ENCODE measurements around the gene PELO.

Gene PELO

GRCh38 chr5:52777186-52777585 lies 10.5 kb upstream of the PELO start:
- no peak for TF ChIP-seq JUND (IDR thresholded peaks at IDR 0.05; ENCODE audit: low read depth)
- DNase-seq (ENCODE audit: low read depth in 1 of 2, low spot score in 1 of 2), result no peak
- in situ Hi-C loops (cut with HindIII; ENCODE audit: low pct_unique_long_range_greater_than_20kb, low sequenced_read_pairs), result no loop called here

DNA sequence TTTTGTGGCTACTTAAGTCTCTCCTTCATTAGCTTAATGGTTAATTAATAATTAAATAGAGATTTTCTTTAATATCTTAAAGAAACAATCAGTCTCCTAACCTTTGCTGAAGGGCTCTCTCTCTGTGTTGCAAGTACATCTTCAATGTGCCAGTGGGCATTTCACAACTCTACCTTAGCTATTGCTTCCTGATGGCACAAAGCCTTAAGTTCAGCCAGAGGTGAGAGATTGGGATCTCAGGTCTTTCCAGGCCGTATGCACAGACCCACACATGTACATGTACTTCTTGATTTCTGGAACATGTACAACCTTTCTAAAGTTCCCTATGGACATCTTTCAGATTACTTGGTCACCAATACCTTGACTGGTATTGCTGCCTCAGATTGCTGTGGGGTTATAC lies 8.9 kb upstream of the PELO start:
- no peak for TF ChIP-seq JUND (IDR thresholded peaks at IDR 0.05; ENCODE audit: low read depth)
- peak in 1 of 2 experiments; percentile 34 for DNase-seq (ENCODE audit: low read depth in 1 of 2, low spot score in 1 of 2)
- in situ Hi-C loops (cut with HindIII; ENCODE audit: low pct_unique_long_range_greater_than_20kb, low sequenced_read_pairs), result no loop called here

- no peak for DNase-seq (ENCODE audit: low read depth in 1 of 2, low spot score in 1 of 2)
- TF ChIP-seq JUND (IDR thresholded peaks at IDR 0.05; ENCODE audit: low read depth), result no peak
- in situ Hi-C loops (cut with HindIII; ENCODE audit: low pct_unique_long_range_greater_than_20kb, low sequenced_read_pairs), result no loop called here
These were observed 8.5 kb upstream of the PELO start for GRCh38 chr5:52779213-52779612.

GRCh38 chr5:52783226-52783959 lies 4.3 kb upstream of the PELO start:
- in situ Hi-C loops (cut with HindIII; ENCODE audit: low pct_unique_long_range_greater_than_20kb, low sequenced_read_pairs), result no loop called here

GRCh38 chr5:52784737-52785136 lies 3.0 kb upstream of the PELO start:
- no peak for DNase-seq (ENCODE audit: low read depth in 1 of 2, low spot score in 1 of 2)
- no peak for TF ChIP-seq JUND (IDR thresholded peaks at IDR 0.05; ENCODE audit: low read depth)
- in situ Hi-C loops (cut with HindIII; ENCODE audit: low pct_unique_long_range_greater_than_20kb, low sequenced_read_pairs), result no loop called here

More at GRCh38 chr5:52783226-52783959, 4.3 kb upstream of the PELO start:
- DNase-seq (ENCODE audit: low read depth in 1 of 2, low spot score in 1 of 2), result no peak
- no peak for TF ChIP-seq JUND (IDR thresholded peaks at IDR 0.05; ENCODE audit: low read depth)

DNA sequence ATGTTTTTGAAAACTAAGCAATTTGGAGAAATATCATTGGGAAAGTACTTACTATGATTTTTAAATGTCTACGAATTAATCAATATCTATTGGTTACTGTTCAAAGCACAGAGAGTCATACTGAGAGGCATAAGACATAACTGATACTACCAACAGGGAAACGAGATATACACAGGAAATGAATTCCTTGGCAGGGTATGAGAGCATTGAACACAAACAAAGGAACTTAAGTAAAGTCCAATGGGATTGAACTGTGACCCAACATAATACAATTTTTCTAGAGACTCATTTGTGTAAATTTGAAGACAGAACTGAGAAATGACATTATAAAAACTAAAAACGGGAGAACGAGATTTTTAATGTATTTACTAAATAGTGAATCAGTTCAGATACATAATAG lies 1.3 kb upstream of the PELO start:
- no peak for TF ChIP-seq JUND (IDR thresholded peaks at IDR 0.05; ENCODE audit: low read depth)
- in situ Hi-C loops (cut with HindIII; ENCODE audit: low pct_unique_long_range_greater_than_20kb, low sequenced_read_pairs), result no loop called here
- no peak for DNase-seq (ENCODE audit: low read depth in 1 of 2, low spot score in 1 of 2)

DNA sequence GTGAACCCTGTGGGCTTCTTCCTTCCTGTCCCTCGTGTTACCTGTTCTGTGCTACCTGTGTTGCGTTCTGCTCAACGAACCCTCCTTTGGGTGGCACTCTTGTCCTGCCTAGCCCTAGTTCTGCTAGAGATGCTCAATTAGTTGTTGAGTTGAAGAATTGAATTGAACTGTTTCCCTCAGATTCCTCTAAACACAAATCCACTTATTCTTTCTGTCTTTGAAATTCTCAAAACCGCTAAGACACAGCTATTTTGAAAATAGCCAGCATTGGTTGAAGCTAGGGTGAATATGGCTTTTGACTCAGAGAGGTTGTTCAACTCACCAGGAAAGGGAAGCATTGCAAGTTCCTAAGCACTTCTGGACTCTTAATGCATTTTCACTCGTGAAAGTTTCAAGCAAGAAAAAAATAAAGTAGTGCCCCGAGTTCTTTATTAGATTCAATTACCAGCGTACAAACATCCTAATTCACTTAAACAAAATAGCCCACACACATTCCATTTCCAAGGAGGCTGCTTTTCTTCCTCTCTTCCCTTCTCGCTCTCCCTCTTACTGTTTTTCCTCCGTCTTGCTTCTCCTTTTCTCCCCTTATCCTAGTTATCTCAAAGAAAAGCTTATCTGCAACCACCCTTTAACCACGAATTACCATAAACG lies 642 bp upstream of the PELO start:
- in situ Hi-C loops (cut with HindIII; ENCODE audit: low pct_unique_long_range_greater_than_20kb, low sequenced_read_pairs), result no loop called here
- TF ChIP-seq JUND (IDR thresholded peaks at IDR 0.05; ENCODE audit: low read depth), result no peak
- peak; percentile 39 to 82 for DNase-seq (ENCODE audit: low read depth in 1 of 2, low spot score in 1 of 2)

- TF ChIP-seq JUND (IDR thresholded peaks at IDR 0.05; ENCODE audit: low read depth), result no peak
- in situ Hi-C loops (cut with HindIII; ENCODE audit: low pct_unique_long_range_greater_than_20kb, low sequenced_read_pairs), result no loop called here
- DNase-seq (ENCODE audit: low read depth in 1 of 2, low spot score in 1 of 2), result no peak
These were observed 747 bp downstream of the PELO start for GRCh38 chr5:52788505-52788821.

DNA sequence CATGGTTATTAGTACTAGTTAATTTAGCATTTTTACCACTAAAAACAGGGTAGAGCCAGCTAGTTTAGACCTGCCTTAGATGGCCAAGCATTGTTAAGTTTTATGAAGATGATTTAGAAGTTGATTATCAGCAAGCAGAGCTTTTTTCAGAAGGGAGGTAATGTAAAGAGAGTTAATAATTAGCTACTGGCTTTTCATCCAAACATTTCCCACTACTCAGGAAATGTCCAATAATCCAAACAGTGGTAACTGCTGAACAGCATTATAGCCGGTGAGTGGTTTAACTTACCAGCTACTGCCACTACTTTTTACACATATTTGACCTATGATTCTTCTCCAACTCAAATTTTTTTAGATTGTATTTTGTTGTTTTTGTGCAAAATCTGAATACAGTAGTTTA lies 1.7 kb downstream of the PELO start:
- TF ChIP-seq JUND (IDR thresholded peaks at IDR 0.05; ENCODE audit: low read depth), result no peak
- in situ Hi-C loops (cut with HindIII; ENCODE audit: low pct_unique_long_range_greater_than_20kb, low sequenced_read_pairs), result no loop called here
- no peak for DNase-seq (ENCODE audit: low read depth in 1 of 2, low spot score in 1 of 2)

DNA sequence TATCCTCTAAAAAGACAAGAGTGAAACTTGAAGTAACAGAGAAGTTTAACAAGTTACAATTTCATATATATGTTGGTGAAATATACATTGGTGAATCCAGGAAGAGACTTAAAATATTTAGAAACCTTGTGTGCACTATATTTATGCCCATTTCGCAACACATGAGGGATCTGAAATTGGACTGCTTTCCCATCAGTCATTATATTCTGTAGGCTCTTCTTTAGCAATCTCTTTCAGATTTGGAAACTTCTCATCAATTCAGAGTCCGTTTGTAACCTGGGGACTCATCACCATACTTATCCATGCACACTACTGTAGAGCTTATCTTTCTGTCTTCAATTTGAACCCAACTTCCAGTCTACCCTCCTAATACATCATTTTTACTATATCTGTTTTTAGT lies 2.1 kb downstream of the PELO start:
- DNase-seq (ENCODE audit: low read depth in 1 of 2, low spot score in 1 of 2), result no peak
- in situ Hi-C loops (cut with HindIII; ENCODE audit: low pct_unique_long_range_greater_than_20kb, low sequenced_read_pairs), result no loop called here
- TF ChIP-seq JUND (IDR thresholded peaks at IDR 0.05; ENCODE audit: low read depth), result no peak

GRCh38 chr5:52791366-52791765 lies 3.6 kb downstream of the PELO start:
- TF ChIP-seq JUND (IDR thresholded peaks at IDR 0.05; ENCODE audit: low read depth), result no peak
- DNase-seq (ENCODE audit: low read depth in 1 of 2, low spot score in 1 of 2), result no peak
- in situ Hi-C loops (cut with HindIII; ENCODE audit: low pct_unique_long_range_greater_than_20kb, low sequenced_read_pairs), result no loop called here

DNA sequence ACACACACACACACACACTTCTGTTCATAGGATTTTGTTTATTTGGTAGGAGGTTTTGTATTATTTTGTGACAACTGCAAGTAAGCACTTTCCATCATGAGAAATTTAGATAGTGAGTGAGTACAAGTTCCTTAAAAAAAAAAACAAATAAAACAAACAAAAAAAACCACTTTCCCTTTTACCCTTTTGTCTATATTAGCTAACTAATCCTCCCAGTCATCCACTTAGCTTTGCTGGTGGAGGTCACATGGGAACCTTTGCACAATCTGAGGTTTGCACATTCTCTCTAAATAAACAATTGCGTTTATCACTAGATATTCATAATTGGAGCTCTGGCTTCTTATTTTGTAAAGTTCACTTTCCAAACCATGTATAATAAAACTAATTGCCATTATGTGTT lies 6.8 kb downstream of the PELO start:
- in situ Hi-C loops (cut with HindIII; ENCODE audit: low pct_unique_long_range_greater_than_20kb, low sequenced_read_pairs), result no loop called here
- no peak for TF ChIP-seq JUND (IDR thresholded peaks at IDR 0.05; ENCODE audit: low read depth)
- DNase-seq (ENCODE audit: low read depth in 1 of 2, low spot score in 1 of 2), result no peak

DNA sequence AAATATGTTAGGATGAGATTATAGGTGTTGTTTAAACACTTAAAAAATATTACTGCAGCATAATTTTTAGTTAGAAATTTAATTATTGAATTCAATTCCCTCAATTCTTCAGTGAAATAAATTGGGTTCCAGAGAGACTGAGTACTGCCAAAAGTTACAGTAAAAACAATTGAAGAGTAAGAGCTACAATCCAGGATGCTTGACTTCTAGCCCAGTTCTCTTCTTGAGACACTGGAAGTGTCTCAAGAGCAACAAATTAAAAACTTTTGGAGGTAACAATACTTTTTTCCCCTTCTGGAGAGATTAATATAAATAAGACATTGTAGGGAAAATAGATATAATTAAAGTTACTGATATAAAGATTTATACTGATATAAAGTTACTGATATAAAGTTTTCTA lies 8.3 kb downstream of the PELO start:
- in situ Hi-C loops (cut with HindIII; ENCODE audit: low pct_unique_long_range_greater_than_20kb, low sequenced_read_pairs), result no loop called here
- TF ChIP-seq JUND (IDR thresholded peaks at IDR 0.05; ENCODE audit: low read depth), result no peak
- no peak for DNase-seq (ENCODE audit: low read depth in 1 of 2, low spot score in 1 of 2)

Data from T47D (cell line).